Activated T-helper 1 cell treated with Interleukin-2 at 50 U/mL for 16 hours (primary cell): Measurements from ENCODE around the gene DCT.

Experiments
- DNase-seq: peaks from one replicate; pipeline ENCODE4 v3.0.0-alpha.2; 2020; ENCODE audit warnings: low read depth

DCT gene

DNA sequence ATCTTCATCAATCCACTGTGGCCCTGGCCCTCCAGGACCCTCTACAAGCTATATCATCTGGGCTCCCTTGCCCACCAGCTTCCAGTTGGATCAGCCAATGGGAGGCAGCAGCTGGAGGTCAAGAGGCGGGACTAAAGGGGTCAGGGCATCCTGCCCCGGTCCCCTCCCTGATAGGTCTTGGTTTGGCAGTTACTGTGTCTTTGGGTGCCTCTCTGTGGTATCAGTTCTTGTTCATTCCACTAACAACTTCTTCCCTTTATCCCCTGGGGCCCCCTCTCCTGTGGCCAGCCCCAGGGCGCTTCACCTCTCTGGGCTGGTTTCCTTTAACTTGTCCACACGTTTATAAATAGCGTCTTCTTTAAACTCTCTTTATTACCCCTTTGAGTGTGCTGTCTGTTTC is 83.6 kb downstream of the DCT start:
- DNase-seq: no peak

DNA sequence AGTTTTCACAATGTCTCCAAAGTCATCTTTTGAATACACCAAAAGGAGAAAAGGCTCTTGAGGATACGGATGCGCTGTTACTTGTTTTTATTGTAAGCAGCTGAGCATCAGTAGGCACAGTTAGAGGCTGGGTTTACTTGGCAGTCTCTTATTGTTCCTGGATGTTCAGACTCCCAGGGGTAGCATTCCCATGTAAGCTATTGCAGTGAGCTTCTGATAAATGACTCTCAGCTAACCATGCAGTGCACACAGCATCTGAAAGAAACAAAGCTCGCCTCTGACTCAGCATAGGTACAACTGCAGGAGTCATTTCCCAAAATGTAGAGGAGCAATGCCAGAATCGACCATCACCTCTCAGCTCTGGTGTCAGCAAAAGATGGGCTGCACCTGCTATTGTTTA is 84.8 kb downstream of the DCT start:
- DNase-seq: no peak

DNA sequence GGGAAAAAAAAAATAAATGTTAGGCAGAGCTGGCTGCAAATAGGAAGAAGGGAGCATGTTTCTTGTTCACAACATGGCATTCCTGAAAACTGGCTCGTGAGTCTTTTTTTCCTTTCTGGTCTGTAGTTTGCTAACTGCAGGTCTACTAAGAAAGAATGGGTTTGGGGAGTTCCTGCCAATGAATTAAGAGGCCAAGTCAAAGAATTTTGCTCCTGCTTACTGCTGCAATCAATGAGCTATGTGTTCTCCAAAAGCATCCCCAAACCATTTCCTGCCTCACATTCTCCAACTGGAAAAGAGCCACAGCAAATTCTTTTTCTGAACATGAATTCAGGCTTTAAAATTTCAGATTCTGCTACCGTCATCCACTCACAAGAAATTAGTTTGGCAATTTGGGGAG is 88.6 kb downstream of the DCT start:
- DNase-seq: no peak

DNA sequence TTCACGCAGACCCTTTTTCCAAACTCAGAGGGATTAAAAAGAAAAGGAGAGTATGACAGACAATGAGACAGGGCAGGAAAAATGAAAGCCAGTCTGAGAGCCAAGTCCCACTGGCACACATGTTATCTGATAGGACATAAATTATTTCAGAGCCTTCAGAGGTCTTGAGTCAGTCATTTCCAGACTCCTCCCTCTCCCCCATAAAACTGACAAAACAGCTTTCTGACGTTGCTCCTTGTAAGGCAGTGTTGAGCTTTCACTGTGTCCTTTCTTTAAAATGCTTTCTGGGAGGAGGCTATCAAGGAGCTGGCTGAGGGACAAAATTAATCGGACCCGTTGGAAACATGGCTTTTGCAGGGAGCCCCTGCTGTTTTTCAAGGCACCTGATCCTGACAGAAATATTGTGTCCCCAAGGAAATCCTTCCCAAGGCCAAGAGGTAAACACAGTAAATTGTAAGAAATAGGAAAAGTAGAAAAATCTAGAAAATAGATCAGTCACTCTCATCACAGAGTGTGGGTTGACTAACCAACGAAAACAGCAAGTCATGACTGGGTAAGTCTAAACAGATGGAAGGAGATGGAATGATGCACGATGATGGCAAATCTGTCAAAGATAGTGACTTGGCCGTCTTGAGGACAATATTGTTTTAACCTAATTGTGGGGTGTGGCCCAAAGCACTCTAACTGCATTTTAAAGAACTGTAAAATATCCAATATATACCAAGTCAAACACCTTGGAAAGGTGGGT is 89.7 kb downstream of the DCT start:
- no peak for DNase-seq

DNA sequence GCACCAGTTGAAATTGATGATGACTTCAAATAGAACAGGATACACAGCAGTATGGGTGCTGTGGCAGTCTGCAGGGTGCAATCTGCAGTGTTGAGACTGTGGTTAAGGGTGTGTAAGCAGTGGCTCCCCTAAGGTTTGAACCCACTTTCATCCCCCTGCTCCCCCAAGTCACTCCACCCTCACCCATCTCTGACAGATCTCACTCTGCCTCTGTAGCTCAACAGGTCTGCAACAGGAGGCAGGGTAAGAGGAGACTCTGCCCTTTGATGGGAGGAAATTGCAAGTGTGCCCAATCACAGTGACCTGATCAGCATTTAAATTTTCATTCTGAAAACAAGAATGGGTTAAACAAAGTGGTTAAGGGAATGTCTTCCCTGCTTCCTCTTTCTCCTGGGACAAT is 92.4 kb downstream of the DCT start:
- DNase-seq: no peak
